Left cardiac atrium (tissue), 4 donors: Measurements from ENCODE around the gene NREP. TPM values are rescaled to one million over a fixed set of nuclear protein-coding genes. Genes with fewer than 3 reads are reported as not detected.
A peak's percentile ranks its signal among the peaks of the same experiment; 100 is the strongest.

Experiments
- ATAC-seq, 2 donors: fragments of 200-7000 bp; cut with Tn5 transposase; one replicate each; pipeline ENCODE4 v1.9.1; 2020; ENCODE audit warnings: mild to moderate bottlenecking in 2 of 2, moderate library complexity in 2 of 2
- DNase-seq: peaks from one replicate; pipeline ENCODE4 v3.0.0-alpha.2; 2020
- intact Hi-C, 2 donors: fragments of 100-400 bp; cut with DNase I; formaldehyde crosslinking; loops; one replicate each; pipeline versions ENCODE4 v1.14.1 to v1.15.1; 2022 to 2023
- total RNA-seq, 2 donors: library from RNA; stranded (reverse); fragmentation: NEBNext Ultra II Directional; extraction: Animal tissue kit (Norgen Biotek cat#: 25700); gene quantifications; one replicate each; pipeline ENCODE4 v1.2.1, GENCODE V29; 2021
- donor health status: DM: no; HTN: yes; CAD: no.
- donor health status: DM: no; HTN: yes; CAD: no; lungs with severe emphysema.
- donor health status: DM: yes; HTN: yes; CAD: no.
- donor health status: Dilated cardiomyopathy.

Gene NREP
- total RNA-seq, 2 donors from 2014 or later, result 12.8 to 22.5 TPM

GRCh38 chr5:111744455-111744854, 12.5 kb downstream of the NREP start:
- no peak for ATAC-seq

GRCh38 chr5:111743988-111744387, 13.0 kb downstream of the NREP start:
- no peak for ATAC-seq
- DNase-seq, result no peak
- intact Hi-C loops, result loop anchor here (2.0 to 10.0 kb wide), 2 partner anchors 37 to 401 kb away; no protein-coding TSS in a partner anchor

More at GRCh38 chr5:111744455-111744854, 12.5 kb downstream of the NREP start:
- intact Hi-C loops, result loop anchor here (2.0 to 10.0 kb wide), 2 partner anchors 38 to 400 kb away; no protein-coding TSS in a partner anchor
- DNase-seq, result no peak

- ATAC-seq (no peak), DNase-seq (no peak)
- intact Hi-C loops, result loop anchor here in 1 of 2 donors (10.0 kb wide), 1 partner anchor 401 kb away; no protein-coding TSS in a partner anchor
Measured at GRCh38 chr5:111743512-111743911, 13.5 kb downstream of the NREP start.

- intact Hi-C loops, result loop anchor here in 1 of 2 donors (10.0 kb wide), 1 partner anchor 402 kb away; no protein-coding TSS in a partner anchor
- ATAC-seq (peak; percentile 33 to 72), DNase-seq (no peak)
Measured at GRCh38 chr5:111742177-111742994, 14.6 kb downstream of the NREP start.

- ATAC-seq (peak in 1 of 2 donors; percentile 15), DNase-seq (no peak)
- intact Hi-C loops, result loop anchor here in 1 of 2 donors (10.0 kb wide), 1 partner anchor 404 kb away; no protein-coding TSS in a partner anchor
Measured at GRCh38 chr5:111741278-111741677, 15.7 kb downstream of the NREP start.

GRCh38 chr5:111739416-111739815, 17.6 kb downstream of the NREP start:
- intact Hi-C loops, result no loop called here
- ATAC-seq (no peak), DNase-seq (no peak)

GRCh38 chr5:111738118-111738517, 18.9 kb downstream of the NREP start:
- intact Hi-C loops, result no loop called here
- no peak for ATAC-seq
- DNase-seq, result no peak

- intact Hi-C loops, result no loop called here
- DNase-seq (no peak), ATAC-seq (no peak)
Measured at GRCh38 chr5:111737716-111738115, 19.3 kb downstream of the NREP start.

- peak; percentile 72 for DNase-seq
- intact Hi-C loops, result no loop called here
- ATAC-seq, result peak; percentile 79 to 97
Measured at GRCh38 chr5:111735583-111736270, 21.3 kb downstream of the NREP start.

- intact Hi-C loops, result no loop called here
- ATAC-seq, result no peak
- DNase-seq, result no peak
Measured at GRCh38 chr5:111734597-111734996, 22.4 kb downstream of the NREP start.

GRCh38 chr5:111734013-111734412, 23.0 kb downstream of the NREP start:
- DNase-seq (no peak), ATAC-seq (peak; percentile 31 to 50)
- intact Hi-C loops, result no loop called here

- intact Hi-C loops, result no loop called here
- DNase-seq (no peak), ATAC-seq (no peak)
Measured at GRCh38 chr5:111733571-111733970, 23.4 kb downstream of the NREP start.

GRCh38 chr5:111731638-111732037, 25.4 kb downstream of the NREP start:
- ATAC-seq, result no peak
- intact Hi-C loops, result no loop called here
- no peak for DNase-seq

- intact Hi-C loops, result no loop called here
- DNase-seq (no peak), ATAC-seq (no peak)
Measured at GRCh38 chr5:111730659-111731382, 26.2 kb downstream of the NREP start.

GRCh38 chr5:111728941-111729340, 28.1 kb downstream of the NREP start:
- no peak for DNase-seq
- no peak for ATAC-seq
- intact Hi-C loops, result no loop called here

- ATAC-seq (no peak), DNase-seq (no peak)
- intact Hi-C loops, result no loop called here
Measured at GRCh38 chr5:111726986-111727385, 30.0 kb downstream of the NREP start.

GRCh38 chr5:111722140-111722539, 34.9 kb downstream of the NREP start:
- DNase-seq (no peak), ATAC-seq (no peak)
- intact Hi-C loops, result no loop called here

GRCh38 chr5:111720333-111720890, 36.6 kb downstream of the NREP start:
- intact Hi-C loops, result no loop called here
- ATAC-seq, result no peak
- no peak for DNase-seq

GRCh38 chr5:111719773-111720172, 37.2 kb downstream of the NREP start:
- DNase-seq (no peak), ATAC-seq (no peak)
- intact Hi-C loops, result no loop called here
